ENCODE measurements around the gene KREMEN1. TPM values are rescaled to one million over a fixed set of nuclear protein-coding genes. Genes with fewer than 3 reads are reported as not detected.

KREMEN1 gene
- total RNA-seq, 1 experiment from 2014 or later, result 2.2 TPM

GRCh38 chr22:29171721-29172120 lies 98.9 kb downstream of the KREMEN1 start:
- H3K9me3 ChIP-seq (ENCODE audit: control insufficient read depth, insufficient read depth, low read depth, low read length), result no peaks in the 10 kb centered on the region
- ATAC-seq, result no peak
- in situ Hi-C loops (cut with HindIII; ENCODE audit: low pct_unique_long_range_greater_than_20kb, low sequenced_read_pairs), result no loop called here
- BruUV-seq (replicated peaks), result no TSS peak
- H3K4me3 ChIP-seq (ENCODE audit: low read depth in 2 of 2, low read length in 2 of 2), result no peak overlapping the region
- DNase-seq (ENCODE audit: low read depth, low spot score), result no peak
- intact Hi-C loops (cut with micrococcal nuclease; ENCODE audit: unreplicated experiment), result no loop called here
- no peaks in the 10 kb centered on the region for H3K4me1 ChIP-seq (ENCODE audit: control insufficient read depth, insufficient read depth, low read length)
- ChIA-PET POLR2A (no interaction called here), CTCF (no interaction called here)
- no peaks in the 10 kb centered on the region for H3K27me3 ChIP-seq (ENCODE audit: control insufficient read depth, insufficient read depth, low read length)
- H3K36me3 ChIP-seq (ENCODE audit: control insufficient read depth, insufficient read depth, low read length), result no peaks in the 10 kb centered on the region
- H3K27ac ChIP-seq (ENCODE audit: low read length), result no peak overlapping the region
- no peak for TF ChIP-seq SIN3A (IDR thresholded peaks at IDR 0.05; ENCODE audit: borderline replicate concordance, insufficient read depth, low read depth, low read length)
- TF ChIP-seq TCF7L2 (IDR thresholded peaks at IDR 0.05; ENCODE audit: low read depth, low read length), result no peak
- TF ChIP-seq CTCF (IDR thresholded peaks at IDR 0.05), result no peak
- TF ChIP-seq REST (IDR thresholded peaks at IDR 0.05; ENCODE audit: insufficient read depth in 1 of 2, low read depth in 2 of 2, low read length in 1 of 2), result no peak
- no peak for TF ChIP-seq POLR2AphosphoS5 (IDR thresholded peaks at IDR 0.05; ENCODE audit: low read depth, low read length)

- no TSS peak for BruUV-seq (replicated peaks)
- Histone ChIP-seq H3K36me3 (ENCODE audit: control insufficient read depth, insufficient read depth, low read length) (no peaks in the 10 kb centered on the region), H3K4me1 (ENCODE audit: control insufficient read depth, insufficient read depth, low read length) (no peaks in the 10 kb centered on the region), H3K9me3 (ENCODE audit: control insufficient read depth, insufficient read depth, low read depth, low read length) (no peaks in the 10 kb centered on the region), H3K4me3 (ENCODE audit: low read depth in 2 of 2, low read length in 2 of 2) (no peak overlapping the region), H3K27ac (ENCODE audit: low read length) (no peak overlapping the region), H3K27me3 (ENCODE audit: control insufficient read depth, insufficient read depth, low read length) (no peaks in the 10 kb centered on the region)
- DNase-seq (ENCODE audit: low read depth, low spot score) (no peak), ATAC-seq (no peak)
- in situ Hi-C loops (cut with HindIII; ENCODE audit: low pct_unique_long_range_greater_than_20kb, low sequenced_read_pairs) (no loop called here), intact Hi-C loops (cut with micrococcal nuclease; ENCODE audit: unreplicated experiment) (no loop called here)
- ChIA-PET CTCF (no interaction called here), POLR2A (no interaction called here)
- TF ChIP-seq POLR2AphosphoS5 (IDR thresholded peaks at IDR 0.05; ENCODE audit: low read depth, low read length) (no peak), CTCF (IDR thresholded peaks at IDR 0.05) (no peak)
Measured at GRCh38 chr22:29172216-29172615, 99.4 kb downstream of the KREMEN1 start.
